GM12878 (cell line): Measurements from ENCODE around the gene MAIP1. TPM values are rescaled to one million over a fixed set of nuclear protein-coding genes. Genes with fewer than 3 reads are reported as not detected.

Source experiments
- ATAC-seq: fragments of 200-7000 bp; cut with Tn5 transposase; 3 replicates; pipeline ENCODE4 v1.9.1; 2020; ENCODE audit warnings: mild to moderate bottlenecking, moderate library complexity
- BruUV-seq: library from RNA; stranded (reverse); fragments of 400-500 nt; replicated peaks from 2 replicates; lab custom pipeline; 2021; lab: Mats Ljungman, UMichigan
- CTCF ChIA-PET: fragments of 300-600 bp; sonication (Branson Sonifier 250); formaldehyde crosslinking; extraction: SDS; loops from one replicate; lab custom pipeline; 2021; ENCODE audit warnings: inconsistent platforms; lab: Yijun Ruan, JAX
- POLR2A ChIA-PET: fragments of 350-600 bp; formaldehyde crosslinking; extraction: SDS; loops from one replicate; lab custom pipeline; 2021; ENCODE audit warnings: inconsistent platforms; lab: Charles Lee
- RAD21 ChIA-PET: fragments of 300-600 bp; sonication (Branson Sonifier 250); formaldehyde crosslinking; loops from one replicate; lab custom pipeline; 2023; ENCODE audit warnings: antibody characterized with exemption; ENCODE audit not compliant: unreplicated experiment; lab: Charles Lee
- SMC1A ChIA-PET: fragments of 300-600 bp; sonication (Branson Sonifier 250); formaldehyde crosslinking; loops from one replicate; lab custom pipeline; 2023; ENCODE audit not compliant: unreplicated experiment, uncharacterized antibody; lab: Charles Lee
- DNase-seq: peaks from one replicate; pipeline ENCODE4 v3.0.0-alpha.2; 2011; ENCODE audit warnings: low read depth, low spot score
- FAIRE-seq: peaks from 3 replicates; lab custom pipeline; 2011; peaks lifted over from hg19 to GRCh38; lab: Jason Lieb, UNC
- H2AFZ ChIP-seq: 2 replicates; pipeline ENCODE4 v1.6.0; 2011; ENCODE audit warnings: low read depth, low read length, control low read depth; ENCODE audit not compliant: control insufficient read depth
- H3K27ac ChIP-seq: 2 replicates; pipeline ENCODE4 v1.5.1; 2011; ENCODE audit warnings: control low read depth; ENCODE audit not compliant: control insufficient read depth, insufficient read depth
- H3K27me3 ChIP-seq, 2 experiments: replicated peaks in 1 of 2; 2 replicates each; pipeline versions ENCODE4 v1.6.0 to v1.6.1; 2011; ENCODE audit warnings: low read length in 1 of 2; ENCODE audit not compliant: control insufficient read depth in 2 of 2, insufficient read depth in 2 of 2
- H3K36me3 ChIP-seq, 2 experiments: 2 replicates each; pipeline ENCODE4 v1.5.1; 2011; ENCODE audit warnings: low read length in 1 of 2; ENCODE audit not compliant: control insufficient read depth in 2 of 2, insufficient read depth in 2 of 2
- H3K4me1 ChIP-seq: 2 replicates; pipeline ENCODE4 v1.6.1; 2011; ENCODE audit warnings: mild to moderate bottlenecking, low read length, moderate library complexity, mixed read lengths; ENCODE audit not compliant: control insufficient read depth, insufficient read depth
- H3K4me2 ChIP-seq: 2 replicates; pipeline ENCODE4 v1.6.0; 2011; ENCODE audit warnings: control low read depth; ENCODE audit not compliant: control insufficient read depth, insufficient read depth
- H3K4me3 ChIP-seq: fragments of 200-600 bp; sonication (generic); 2 replicates; pipeline ENCODE4 v1.5.1; 2016
- H3K79me2 ChIP-seq: 2 replicates; pipeline ENCODE4 v1.6.0; 2011; ENCODE audit warnings: low read length; ENCODE audit not compliant: control insufficient read depth, insufficient read depth
- H3K9ac ChIP-seq: 2 replicates; pipeline ENCODE4 v1.8.0; 2011; ENCODE audit warnings: low read length, control low read depth, mixed read lengths; ENCODE audit not compliant: control insufficient read depth, insufficient read depth
- H3K9me3 ChIP-seq: replicated peaks from 3 replicates; pipeline ENCODE4 v1.5.1; 2011; ENCODE audit warnings: mild to moderate bottlenecking, low read length; ENCODE audit not compliant: control insufficient read depth, insufficient read depth
- H4K20me1 ChIP-seq: 2 replicates; pipeline ENCODE4 v1.6.0; 2011; ENCODE audit not compliant: control insufficient read depth, insufficient read depth
- ZNF274 ChIP-seq: IDR thresholded peaks from one replicate; pipeline ENCODE4 v1.8.0; 2011; ENCODE audit not compliant: insufficient read length, insufficient read depth
- WGBS: methylation state at CpG from one replicate; pipeline ENCODE4 v1.1.6; 2016; ENCODE audit warnings: low lambda C conversion rate; ENCODE audit not compliant: insufficient replicate concordance, insufficient coverage; ENCODE audit errors: missing lambda C conversion rate; 5-methylcytosine and 5-hydroxymethylcytosine counted together
- in situ Hi-C: fragments of 300-500 bp; cut with MboI; formaldehyde crosslinking; loops from 9 replicates; pipeline ENCODE4 v1.14.3; 2018; ENCODE audit warnings: mixed read lengths
- intact Hi-C: fragments of 100-400 bp; cut with micrococcal nuclease; formaldehyde crosslinking; loops from one replicate; pipeline ENCODE4 v1.14.2; 2022; ENCODE audit not compliant: unreplicated experiment
- polyA plus RNA-seq, 11 experiments: library from polyadenylated mRNA; depleted of rRNA in 4 of 11; unstranded in 6 of 11; stranded (reverse) in 5 of 11; fragments of >200 nt; fragmentation: Nextera tagmentation in 4 of 11; fragmentation: Illumina TruSeq in 1 of 11; extraction: Ambion mirVana in 4 of 11; extraction: Trizol in 1 of 11; gene quantifications; 1 replicate in 1 of 11; 2 replicates in 10 of 11; pipeline versions ENCODE4 v1.2.1 to v1.2.3, GENCODE V29; 2011 to 2016; ENCODE audit warnings: inconsistent platforms in 2 of 11, missing spikeins in 2 of 11, low read depth in 1 of 11
- total RNA-seq, 4 experiments: library from RNA; depleted of rRNA in 3 of 4; stranded (reverse); fragments of >200 nt in 3 of 4; fragmentation: Illumina TruSeq in 1 of 4; extraction: Trizol in 1 of 4; gene quantifications; 2 replicates each; pipeline versions ENCODE4 v1.2.1 to v1.2.3, GENCODE V29; 2013 to 2021
- TF ChIP-seq, protein P1 (sequence below): fragments of 450-650 bp; IDR thresholded peaks from 2 replicates; pipeline ENCODE4 v1.6.1; 2017; ENCODE audit warnings: mild to moderate bottlenecking, moderate library complexity

The MAIP1 gene
- total and polyA plus RNA-seq, 10 of the 15 experiments (the other 5 are each of a cell fraction or from before 2014, with no cell fraction given), result 5.4 to 41.4 (median 25.4) TPM

DNA sequence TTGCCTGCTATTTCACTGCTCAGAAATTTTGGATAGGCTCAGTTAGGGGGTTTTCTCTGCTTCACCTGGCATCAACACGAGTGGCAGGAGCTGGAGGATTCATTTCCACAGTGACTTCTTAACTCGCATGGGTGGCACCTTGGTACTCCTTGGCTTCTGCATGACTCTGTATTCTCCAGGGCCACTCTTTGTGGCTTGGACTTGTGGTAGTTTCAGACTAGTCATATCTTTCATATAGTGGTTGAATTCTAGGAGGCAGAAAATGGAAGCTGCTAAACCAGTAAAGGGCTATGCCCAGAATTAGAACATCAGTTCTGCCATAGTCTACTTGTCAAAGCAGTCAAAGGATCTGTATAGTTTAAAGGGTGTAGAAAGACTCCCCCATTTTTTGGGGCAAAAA is 6.8 kb downstream of the MAIP1 start:
- Histone ChIP-seq H3K36me3 (peaks cover 2 to 11% of the 10 kb centered on the region in 2 experiments; a peak in 3 of 4 replicates), H3K9ac (no peak overlapping the region), H3K4me1 (no peaks in the 10 kb centered on the region), H3K9me3 (no peaks in the 10 kb centered on the region), H3K79me2 (peaks cover 14% of the 10 kb centered on the region), H2AFZ (no peak overlapping the region), H3K4me3 (no peak overlapping the region), H4K20me1 (no peaks in the 10 kb centered on the region; the same call in 1 of the 2 replicates), H3K4me2 (no peak overlapping the region), H3K27me3 (no peaks in the 10 kb centered on the region), H3K27ac (no peak overlapping the region)
- RAD21 ChIA-PET, result no interaction called here
- CTCF ChIA-PET, result interaction anchor here (0.8 to 1.5 kb wide), 2 partner anchors 10 to 11 kb away, joined by 3 read pairs; no protein-coding TSS in a partner anchor
- DNase-seq, result no peak
- no TSS peak for BruUV-seq
- WGBS, result 0% methylated on average over 2 of the region's 2 CpGs
- in situ Hi-C loops (no loop called here), intact Hi-C loops (no loop called here)
- SMC1A ChIA-PET, result no interaction called here
- no peak for FAIRE-seq
- no peak for TF ChIP-seq ZNF274
- TF ChIP-seq, protein P1, sequence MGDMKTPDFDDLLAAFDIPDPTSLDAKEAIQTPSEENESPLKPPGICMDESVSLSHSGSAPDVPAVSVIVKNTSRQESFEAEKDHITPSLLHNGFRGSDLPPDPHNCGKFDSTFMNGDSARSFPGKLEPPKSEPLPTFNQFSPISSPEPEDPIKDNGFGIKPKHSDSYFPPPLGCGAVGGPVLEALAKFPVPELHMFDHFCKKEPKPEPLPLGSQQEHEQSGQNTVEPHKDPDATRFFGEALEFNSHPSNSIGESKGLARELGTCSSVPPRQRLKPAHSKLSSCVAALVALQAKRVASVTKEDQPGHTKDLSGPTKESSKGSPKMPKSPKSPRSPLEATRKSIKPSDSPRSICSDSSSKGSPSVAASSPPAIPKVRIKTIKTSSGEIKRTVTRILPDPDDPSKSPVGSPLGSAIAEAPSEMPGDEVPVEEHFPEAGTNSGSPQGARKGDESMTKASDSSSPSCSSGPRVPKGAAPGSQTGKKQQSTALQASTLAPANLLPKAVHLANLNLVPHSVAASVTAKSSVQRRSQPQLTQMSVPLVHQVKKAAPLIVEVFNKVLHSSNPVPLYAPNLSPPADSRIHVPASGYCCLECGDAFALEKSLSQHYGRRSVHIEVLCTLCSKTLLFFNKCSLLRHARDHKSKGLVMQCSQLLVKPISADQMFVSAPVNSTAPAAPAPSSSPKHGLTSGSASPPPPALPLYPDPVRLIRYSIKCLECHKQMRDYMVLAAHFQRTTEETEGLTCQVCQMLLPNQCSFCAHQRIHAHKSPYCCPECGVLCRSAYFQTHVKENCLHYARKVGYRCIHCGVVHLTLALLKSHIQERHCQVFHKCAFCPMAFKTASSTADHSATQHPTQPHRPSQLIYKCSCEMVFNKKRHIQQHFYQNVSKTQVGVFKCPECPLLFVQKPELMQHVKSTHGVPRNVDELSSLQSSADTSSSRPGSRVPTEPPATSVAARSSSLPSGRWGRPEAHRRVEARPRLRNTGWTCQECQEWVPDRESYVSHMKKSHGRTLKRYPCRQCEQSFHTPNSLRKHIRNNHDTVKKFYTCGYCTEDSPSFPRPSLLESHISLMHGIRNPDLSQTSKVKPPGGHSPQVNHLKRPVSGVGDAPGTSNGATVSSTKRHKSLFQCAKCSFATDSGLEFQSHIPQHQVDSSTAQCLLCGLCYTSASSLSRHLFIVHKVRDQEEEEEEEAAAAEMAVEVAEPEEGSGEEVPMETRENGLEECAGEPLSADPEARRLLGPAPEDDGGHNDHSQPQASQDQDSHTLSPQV, result no peak
- POLR2A ChIA-PET, result no interaction called here
- ATAC-seq, result peak; percentile 88
